DND-41 (cell line): Measurements from ENCODE around the gene SYNE2.
A peak's percentile ranks its signal among the peaks of the same experiment; 100 is the strongest.
"Not testable (repeated sequence)": the region's sequence is repeated elsewhere in the genome, so short reads cannot be mapped to it uniquely, and the experiment has no call there.

Experiments used
- ATAC-seq: fragments of 200-7000 bp; cut with Tn5 transposase; 3 replicates; pipeline ENCODE4 v1.9.1; 2021; ENCODE audit warnings: low read depth; ENCODE audit not compliant: insufficient read depth
- DNase-seq: peaks from one replicate; pipeline ENCODE4 v3.0.0-alpha.2; 2020
- H2AFZ ChIP-seq: 2 replicates; pipeline ENCODE4 v1.6.0; 2012; ENCODE audit warnings: low read depth, low read length
- H3K27ac ChIP-seq: 2 replicates; pipeline ENCODE4 v1.5.1; 2012; ENCODE audit warnings: low read length, inconsistent platforms
- H3K27me3 ChIP-seq: fragments of 200-600 bp; sonication (generic); 2 replicates; pipeline ENCODE4 v1.6.0; 2012; ENCODE audit warnings: low read length, mild to moderate bottlenecking, inconsistent platforms; ENCODE audit not compliant: insufficient read depth, poor library complexity
- H3K36me3 ChIP-seq: 2 replicates; pipeline ENCODE4 v1.5.1; 2012; ENCODE audit warnings: low read length, inconsistent platforms; ENCODE audit not compliant: insufficient read depth
- H3K4me1 ChIP-seq: 2 replicates; pipeline ENCODE4 v1.5.1; 2012; ENCODE audit warnings: mild to moderate bottlenecking, low read length; ENCODE audit not compliant: insufficient read depth
- H3K4me2 ChIP-seq: 2 replicates; pipeline ENCODE4 v1.6.0; 2012; ENCODE audit warnings: mild to moderate bottlenecking, moderate library complexity, low read length, inconsistent platforms; ENCODE audit not compliant: insufficient read depth
- H3K4me3 ChIP-seq, 2 experiments: fragments of 200-600 bp in 1 of 2; shearing (Covaris generic) in 1 of 2; 2 replicates each; pipeline ENCODE4 v1.5.1; 2012 to 2016; ENCODE audit warnings: inconsistent platforms in 2 of 2, low read length in 2 of 2, mild to moderate bottlenecking in 2 of 2, low read depth in 1 of 2, moderate library complexity in 1 of 2
- H3K79me2 ChIP-seq: 2 replicates; pipeline ENCODE4 v1.6.0; 2012; ENCODE audit warnings: low read length, inconsistent platforms; ENCODE audit not compliant: insufficient read depth
- H3K9ac ChIP-seq: 2 replicates; pipeline ENCODE4 v1.6.0; 2012; ENCODE audit warnings: low read depth, mild to moderate bottlenecking, inconsistent platforms, low read length, moderate library complexity
- H3K9me3 ChIP-seq: 2 replicates; pipeline ENCODE4 v1.5.1; 2012; ENCODE audit warnings: low read length, moderate library complexity, mild to moderate bottlenecking, inconsistent platforms; ENCODE audit not compliant: insufficient read depth, severe bottlenecking
- H4K20me1 ChIP-seq: 2 replicates; pipeline ENCODE4 v1.6.0; 2012; ENCODE audit warnings: low read length; ENCODE audit not compliant: insufficient read depth
- EZH2 ChIP-seq: IDR thresholded peaks from 3 replicates; pipeline ENCODE4 v1.6.1; 2012; ENCODE audit warnings: borderline replicate concordance, low read depth, mild to moderate bottlenecking, moderate library complexity, low read length, inconsistent platforms; ENCODE audit not compliant: severe bottlenecking
- TF ChIP-seq, protein P1 (sequence below): IDR thresholded peaks from 2 replicates; pipeline ENCODE4 v1.5.1; 2012; ENCODE audit warnings: borderline replicate concordance, low read length, moderate library complexity, mild to moderate bottlenecking; ENCODE audit not compliant: poor library complexity, severe bottlenecking; ENCODE audit errors: extremely low read depth

SYNE2 gene

DNA sequence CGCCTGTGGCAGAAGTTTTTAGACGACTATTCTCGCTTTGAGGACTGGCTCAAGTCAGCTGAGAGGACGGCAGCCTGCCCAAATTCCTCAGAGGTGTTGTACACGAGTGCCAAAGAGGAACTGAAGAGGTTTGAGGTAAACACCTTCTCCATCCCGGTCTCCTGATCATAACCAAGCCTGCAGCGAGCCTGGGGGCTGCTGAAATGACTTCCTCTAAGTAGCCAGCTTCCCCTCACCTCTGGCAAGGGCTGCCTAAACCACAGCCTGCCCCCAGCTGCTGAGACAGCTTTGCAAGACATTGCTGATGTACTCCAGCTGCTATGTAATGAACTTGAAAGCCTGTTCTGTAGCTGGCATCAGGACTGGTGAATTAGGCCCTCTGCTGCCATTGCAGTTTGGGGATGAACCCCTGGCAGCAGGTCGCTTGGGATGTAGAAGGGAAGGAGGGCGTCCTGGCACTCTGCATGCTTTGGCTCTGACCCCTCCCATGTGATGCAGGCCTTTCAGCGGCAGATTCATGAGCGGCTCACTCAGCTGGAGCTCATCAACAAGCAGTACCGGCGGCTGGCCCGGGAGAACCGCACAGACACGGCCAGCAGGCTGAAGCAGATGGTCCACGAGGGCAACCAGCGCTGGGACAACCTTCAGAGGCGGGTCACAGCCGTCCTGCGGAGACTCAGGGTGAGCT lies 356.8 kb downstream of the SYNE2 start:
- H3K27ac ChIP-seq, result no peak overlapping the region
- no peak overlapping the region for H3K4me2 ChIP-seq
- H3K4me3 ChIP-seq, result no peak overlapping the region
- DNase-seq (peak; percentile 18), ATAC-seq (peak; percentile 56; the same call in 1 of the 3 replicates)
- H3K36me3 ChIP-seq, result peaks cover 71% of the 10 kb centered on the region
- H2AFZ ChIP-seq, result no peak overlapping the region
- no peaks in the 10 kb centered on the region for H3K79me2 ChIP-seq
- no peak for TF ChIP-seq EZH2
- TF ChIP-seq, protein P1, sequence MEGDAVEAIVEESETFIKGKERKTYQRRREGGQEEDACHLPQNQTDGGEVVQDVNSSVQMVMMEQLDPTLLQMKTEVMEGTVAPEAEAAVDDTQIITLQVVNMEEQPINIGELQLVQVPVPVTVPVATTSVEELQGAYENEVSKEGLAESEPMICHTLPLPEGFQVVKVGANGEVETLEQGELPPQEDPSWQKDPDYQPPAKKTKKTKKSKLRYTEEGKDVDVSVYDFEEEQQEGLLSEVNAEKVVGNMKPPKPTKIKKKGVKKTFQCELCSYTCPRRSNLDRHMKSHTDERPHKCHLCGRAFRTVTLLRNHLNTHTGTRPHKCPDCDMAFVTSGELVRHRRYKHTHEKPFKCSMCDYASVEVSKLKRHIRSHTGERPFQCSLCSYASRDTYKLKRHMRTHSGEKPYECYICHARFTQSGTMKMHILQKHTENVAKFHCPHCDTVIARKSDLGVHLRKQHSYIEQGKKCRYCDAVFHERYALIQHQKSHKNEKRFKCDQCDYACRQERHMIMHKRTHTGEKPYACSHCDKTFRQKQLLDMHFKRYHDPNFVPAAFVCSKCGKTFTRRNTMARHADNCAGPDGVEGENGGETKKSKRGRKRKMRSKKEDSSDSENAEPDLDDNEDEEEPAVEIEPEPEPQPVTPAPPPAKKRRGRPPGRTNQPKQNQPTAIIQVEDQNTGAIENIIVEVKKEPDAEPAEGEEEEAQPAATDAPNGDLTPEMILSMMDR, result no peak
- H3K9ac ChIP-seq, result no peak overlapping the region
- H4K20me1 ChIP-seq, result no peaks in the 10 kb centered on the region
- no peaks in the 10 kb centered on the region for H3K27me3 ChIP-seq
- no peaks in the 10 kb centered on the region for H3K9me3 ChIP-seq
- H3K4me1 ChIP-seq, result no peaks in the 10 kb centered on the region

DNA sequence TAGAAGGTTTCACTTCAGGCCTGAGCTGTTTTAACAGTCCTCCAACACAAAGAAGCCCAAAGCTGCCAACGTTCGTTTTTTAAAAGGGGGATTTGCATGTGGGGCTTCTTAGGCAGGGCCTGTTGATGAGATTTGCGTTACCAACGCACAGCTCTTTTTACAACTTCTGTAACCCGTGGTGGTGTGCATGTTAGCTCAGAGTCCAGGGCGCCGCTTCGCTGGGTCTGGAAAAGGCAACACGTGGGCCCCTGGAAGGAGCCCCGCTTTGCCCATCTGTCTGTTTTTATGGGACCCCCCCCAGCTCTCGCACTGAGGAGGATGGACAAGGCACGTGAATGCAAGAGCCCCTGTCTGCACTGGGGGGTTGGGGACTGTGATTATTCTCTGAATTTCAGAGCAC lies 357.4 kb downstream of the SYNE2 start:
- H3K4me3 ChIP-seq, result no peak overlapping the region
- no peak overlapping the region for H3K27ac ChIP-seq
- no peak overlapping the region for H2AFZ ChIP-seq
- no peaks in the 10 kb centered on the region for H3K4me1 ChIP-seq
- H3K27me3 ChIP-seq, result no peaks in the 10 kb centered on the region
- no peaks in the 10 kb centered on the region for H3K79me2 ChIP-seq
- no peak overlapping the region for H3K9ac ChIP-seq
- H4K20me1 ChIP-seq, result no peaks in the 10 kb centered on the region
- TF ChIP-seq, protein P1, result no peak
- no peak for TF ChIP-seq EZH2
- H3K4me2 ChIP-seq, result no peak overlapping the region
- H3K9me3 ChIP-seq, result no peaks in the 10 kb centered on the region
- peaks cover 73% of the 10 kb centered on the region for H3K36me3 ChIP-seq
- DNase-seq, result no peak
- no peak for ATAC-seq

DNA sequence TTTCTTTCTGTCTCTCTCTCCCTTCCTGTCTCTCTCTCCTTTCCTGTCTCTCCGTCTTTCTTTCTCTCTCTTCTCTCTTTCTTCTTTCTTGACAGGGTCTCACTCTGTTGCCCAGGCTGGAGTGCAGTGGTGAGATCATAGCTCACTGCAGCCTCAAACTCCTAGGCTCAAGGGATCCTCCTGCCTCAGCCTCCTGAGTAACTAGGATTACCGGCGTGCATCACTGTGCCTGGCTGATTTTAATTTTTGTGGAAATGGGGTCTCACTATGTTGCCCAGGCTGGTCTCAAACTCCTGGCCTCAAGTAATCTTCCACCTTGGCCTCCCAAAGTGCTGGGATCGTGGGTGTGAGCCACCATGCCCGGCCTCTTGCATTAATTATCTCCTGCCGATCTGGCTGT lies 358.1 kb downstream of the SYNE2 start:
- not testable (repeated sequence) for H4K20me1 ChIP-seq, H3K27me3 ChIP-seq, H3K9ac ChIP-seq, H3K9me3 ChIP-seq, H3K4me2 ChIP-seq, H3K79me2 ChIP-seq, H3K4me3 ChIP-seq, ATAC-seq, H2AFZ ChIP-seq, H3K4me1 ChIP-seq, DNase-seq, H3K27ac ChIP-seq
- peaks cover 80% of the 10 kb centered on the region for H3K36me3 ChIP-seq

DNA sequence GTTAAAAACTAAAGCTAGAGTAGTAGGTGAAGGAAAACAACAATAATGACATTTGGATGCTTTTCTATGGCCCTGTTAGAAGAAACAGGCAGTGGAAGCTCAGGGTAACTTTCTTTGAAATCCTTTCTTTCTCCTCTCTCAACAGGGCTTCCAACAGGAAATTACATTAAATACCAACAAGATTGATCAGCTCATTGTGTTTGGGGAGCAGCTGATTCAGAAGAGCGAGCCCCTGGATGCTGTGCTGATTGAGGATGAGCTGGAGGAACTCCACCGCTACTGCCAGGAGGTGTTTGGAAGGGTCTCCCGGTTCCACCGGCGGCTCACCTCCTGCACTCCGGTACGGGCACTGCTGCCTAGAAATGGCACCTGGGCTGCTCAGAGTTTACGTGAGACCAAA lies 359.9 kb downstream of the SYNE2 start:
- peaks cover 98% of the 10 kb centered on the region for H3K36me3 ChIP-seq
- H3K27ac ChIP-seq, result no peak overlapping the region

More for the DNA sequence above, 359.9 kb downstream of the SYNE2 start:
- Histone ChIP-seq H3K27me3 (no peaks in the 10 kb centered on the region), H3K4me3 (no peak overlapping the region), H3K4me2 (no peak overlapping the region), H3K9ac (no peak overlapping the region), H3K4me1 (no peaks in the 10 kb centered on the region), H2AFZ (no peak overlapping the region), H3K9me3 (no peaks in the 10 kb centered on the region), H3K79me2 (no peaks in the 10 kb centered on the region), H4K20me1 (no peaks in the 10 kb centered on the region)
- DNase-seq (no peak), ATAC-seq (no peak)
- TF ChIP-seq EZH2, result no peak
- TF ChIP-seq, protein P1, result no peak
